KMS-11 (cell line): Measurements from ENCODE around the gene SKP1.
"Not testable (repeated sequence)": the region's sequence is repeated elsewhere in the genome, so short reads cannot be mapped to it uniquely, and the experiment has no call there.

Experiments used
- H2AFZ ChIP-seq: fragments of 200-600 bp; sonication (generic); 2 replicates; pipeline ENCODE4 v1.6.1; 2016; ENCODE audit warnings: antibody characterized with exemption, mixed run types, low read depth
- H3K27ac ChIP-seq: fragments of 200-600 bp; sonication (generic); 2 replicates; pipeline ENCODE4 v1.6.1; 2016; ENCODE audit warnings: mild to moderate bottlenecking, mixed run types
- H3K27me3 ChIP-seq: fragments of 200-600 bp; sonication (generic); 2 replicates; pipeline ENCODE4 v1.6.1; 2017; ENCODE audit warnings: mild to moderate bottlenecking, low read depth, mixed run types, moderate library complexity; ENCODE audit not compliant: insufficient read depth
- H3K36me3 ChIP-seq: fragments of 200-600 bp; sonication (generic); 2 replicates; pipeline ENCODE4 v1.6.1; 2017; ENCODE audit warnings: mild to moderate bottlenecking, mixed run types; ENCODE audit not compliant: insufficient read depth
- H3K4me1 ChIP-seq: fragments of 200-600 bp; sonication (generic); 2 replicates; pipeline ENCODE4 v1.6.1; 2016; ENCODE audit warnings: mild to moderate bottlenecking, low read depth, mixed run types; ENCODE audit not compliant: poor library complexity, severe bottlenecking
- H3K4me2 ChIP-seq: fragments of 200-600 bp; sonication (generic); 2 replicates; pipeline ENCODE4 v1.7.0; 2016; ENCODE audit warnings: mild to moderate bottlenecking, mixed run types
- H3K4me3 ChIP-seq: fragments of 200-600 bp; sonication (generic); IDR thresholded peaks from 2 replicates; pipeline ENCODE4 v1.6.1; 2017; ENCODE audit warnings: low read depth, low read length, mixed read lengths; ENCODE audit not compliant: insufficient read depth
- H3K79me2 ChIP-seq: fragments of 200-600 bp; sonication (generic); 2 replicates; pipeline ENCODE4 v1.6.1; 2016; ENCODE audit warnings: low read depth, mixed run types; ENCODE audit not compliant: insufficient read depth
- H3K9ac ChIP-seq: fragments of 200-600 bp; sonication (generic); 2 replicates; pipeline ENCODE4 v1.6.1; 2016; ENCODE audit warnings: mild to moderate bottlenecking, mixed run types
- H4K20me1 ChIP-seq: fragments of 200-600 bp; sonication (generic); 2 replicates; pipeline ENCODE4 v1.6.1; 2016; ENCODE audit warnings: mild to moderate bottlenecking, mixed run types; ENCODE audit not compliant: insufficient read depth
- CTCF ChIP-seq: fragments of 200-600 bp; sonication (generic); conservative IDR thresholded peaks from 2 replicates; pipeline ENCODE4 v1.6.1; 2017; ENCODE audit warnings: low read depth, mild to moderate bottlenecking, antibody characterized with exemption, low read length, moderate library complexity, mixed read lengths

The SKP1 gene

GRCh38 chr5:134223406-134224248, 46.9 kb upstream of the SKP1 start:
- Histone ChIP-seq H3K9ac (no peak overlapping the region; the same call in 1 of the 2 replicates), H2AFZ (no peak overlapping the region), H3K4me1 (peaks cover 42% of the 10 kb centered on the region), H3K27me3 (no peaks in the 10 kb centered on the region), H3K4me3 (no peak overlapping the region), H4K20me1 (peaks cover 47% of the 10 kb centered on the region), H3K4me2 (peak overlapping the region; percentile 95), H3K27ac (no peak overlapping the region; the same call in 1 of the 2 replicates), H3K79me2 (peaks cover 72% of the 10 kb centered on the region), H3K36me3 (peaks cover 7% of the 10 kb centered on the region; the same call in 1 of the 2 replicates)
- no peak for TF ChIP-seq CTCF

GRCh38 chr5:134221690-134222089, 44.9 kb upstream of the SKP1 start:
- Histone ChIP-seq H4K20me1 (peaks cover 64% of the 10 kb centered on the region), H3K4me1 (peaks cover 33% of the 10 kb centered on the region), H3K79me2 (peaks cover 92% of the 10 kb centered on the region)
- H3K4me2 ChIP-seq, H3K4me3 ChIP-seq, H2AFZ ChIP-seq, H3K27ac ChIP-seq, H3K9ac ChIP-seq, H3K36me3 ChIP-seq, H3K27me3 ChIP-seq: not testable (repeated sequence)

- no peak for TF ChIP-seq CTCF
- H3K9ac ChIP-seq: no peak overlapping the region
- no peak overlapping the region for H3K4me2 ChIP-seq
- H3K27me3 ChIP-seq: no peaks in the 10 kb centered on the region
- no peak overlapping the region for H3K27ac ChIP-seq
- no peak overlapping the region for H2AFZ ChIP-seq
- H3K4me1 ChIP-seq: peaks cover 41% of the 10 kb centered on the region
- peaks cover 75% of the 10 kb centered on the region for H4K20me1 ChIP-seq
- H3K4me3 ChIP-seq: no peak overlapping the region
- H3K36me3 ChIP-seq: no peaks in the 10 kb centered on the region
- peaks cover 99% of the 10 kb centered on the region for H3K79me2 ChIP-seq
Observed at GRCh38 chr5:134215757-134216156, 39.0 kb upstream of the SKP1 start.

- not testable (repeated sequence) for H3K27ac ChIP-seq, H3K4me3 ChIP-seq
- H4K20me1 ChIP-seq: peaks cover 79% of the 10 kb centered on the region
Observed at GRCh38 chr5:134211263-134212031, 34.7 kb upstream of the SKP1 start.

GRCh38 chr5:134209477-134210245, 32.9 kb upstream of the SKP1 start:
- no peak for TF ChIP-seq CTCF
- Histone ChIP-seq H3K4me2 (no peak overlapping the region), H4K20me1 (peaks cover 66% of the 10 kb centered on the region), H3K4me1 (peaks cover 32% of the 10 kb centered on the region), H3K4me3 (no peak overlapping the region), H3K27me3 (no peaks in the 10 kb centered on the region), H3K36me3 (0 out of 2 replicates have a peak, but pooled peaks cover 3% of the 10 kb centered on the region), H3K27ac (no peak overlapping the region), H2AFZ (no peak overlapping the region), H3K9ac (no peak overlapping the region), H3K79me2 (peaks cover 100% of the 10 kb centered on the region)

More at GRCh38 chr5:134211263-134212031, 34.7 kb upstream of the SKP1 start:
- H2AFZ ChIP-seq, H3K36me3 ChIP-seq, H3K9ac ChIP-seq, H3K27me3 ChIP-seq, H3K4me2 ChIP-seq: not testable (repeated sequence)
- peaks cover 99% of the 10 kb centered on the region for H3K79me2 ChIP-seq
- H3K4me1 ChIP-seq: peaks cover 44% of the 10 kb centered on the region
